ENCODE data around the gene SDK2. TPM values are rescaled to one million over a fixed set of nuclear protein-coding genes. Genes with fewer than 3 reads are reported as not detected.

SDK2 gene
- total RNA-seq, 2 donors from 2014 or later: 1.5 to 5.6 TPM

DNA sequence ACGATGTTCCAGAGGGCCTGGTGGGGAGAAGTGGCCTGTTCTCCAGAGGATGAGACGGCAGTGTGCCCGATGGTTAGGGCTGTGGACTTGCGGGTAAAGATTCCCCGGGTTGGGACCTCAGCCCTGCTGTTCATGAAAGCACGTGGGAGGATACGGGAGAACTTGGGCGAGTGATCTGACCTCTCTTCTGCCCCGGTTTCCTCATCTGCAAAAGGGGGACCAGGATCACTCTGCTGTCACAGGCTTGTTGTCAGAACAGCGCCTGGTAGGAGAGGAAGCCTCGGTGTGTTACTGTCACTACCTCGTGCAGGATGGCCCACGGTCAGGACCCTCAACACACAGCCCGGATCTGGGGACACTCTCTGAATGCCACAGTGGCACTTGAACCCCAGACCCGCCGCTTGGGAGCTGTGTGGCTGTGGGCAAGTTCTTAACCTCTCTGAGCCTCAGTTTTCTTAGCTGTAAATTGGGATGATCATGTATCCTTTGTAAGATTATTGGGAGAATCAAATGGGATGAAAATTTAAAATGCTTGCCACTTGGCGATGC, 246.9 kb downstream of the SDK2 start:
- Histone ChIP-seq H3K36me3 (no peaks in the 10 kb centered on the region), H3K27ac (no peak overlapping the region), H3K27me3 (no peaks in the 10 kb centered on the region), H3K4me3 (no peak overlapping the region), H3K4me1 (no peaks in the 10 kb centered on the region), H3K9me3 (no peaks in the 10 kb centered on the region)
- TF ChIP-seq, protein P1, sequence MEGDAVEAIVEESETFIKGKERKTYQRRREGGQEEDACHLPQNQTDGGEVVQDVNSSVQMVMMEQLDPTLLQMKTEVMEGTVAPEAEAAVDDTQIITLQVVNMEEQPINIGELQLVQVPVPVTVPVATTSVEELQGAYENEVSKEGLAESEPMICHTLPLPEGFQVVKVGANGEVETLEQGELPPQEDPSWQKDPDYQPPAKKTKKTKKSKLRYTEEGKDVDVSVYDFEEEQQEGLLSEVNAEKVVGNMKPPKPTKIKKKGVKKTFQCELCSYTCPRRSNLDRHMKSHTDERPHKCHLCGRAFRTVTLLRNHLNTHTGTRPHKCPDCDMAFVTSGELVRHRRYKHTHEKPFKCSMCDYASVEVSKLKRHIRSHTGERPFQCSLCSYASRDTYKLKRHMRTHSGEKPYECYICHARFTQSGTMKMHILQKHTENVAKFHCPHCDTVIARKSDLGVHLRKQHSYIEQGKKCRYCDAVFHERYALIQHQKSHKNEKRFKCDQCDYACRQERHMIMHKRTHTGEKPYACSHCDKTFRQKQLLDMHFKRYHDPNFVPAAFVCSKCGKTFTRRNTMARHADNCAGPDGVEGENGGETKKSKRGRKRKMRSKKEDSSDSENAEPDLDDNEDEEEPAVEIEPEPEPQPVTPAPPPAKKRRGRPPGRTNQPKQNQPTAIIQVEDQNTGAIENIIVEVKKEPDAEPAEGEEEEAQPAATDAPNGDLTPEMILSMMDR (IDR thresholded peaks at IDR 0.05): no peak
- no peak for DNase-seq (ENCODE audit: low spot score)

DNA sequence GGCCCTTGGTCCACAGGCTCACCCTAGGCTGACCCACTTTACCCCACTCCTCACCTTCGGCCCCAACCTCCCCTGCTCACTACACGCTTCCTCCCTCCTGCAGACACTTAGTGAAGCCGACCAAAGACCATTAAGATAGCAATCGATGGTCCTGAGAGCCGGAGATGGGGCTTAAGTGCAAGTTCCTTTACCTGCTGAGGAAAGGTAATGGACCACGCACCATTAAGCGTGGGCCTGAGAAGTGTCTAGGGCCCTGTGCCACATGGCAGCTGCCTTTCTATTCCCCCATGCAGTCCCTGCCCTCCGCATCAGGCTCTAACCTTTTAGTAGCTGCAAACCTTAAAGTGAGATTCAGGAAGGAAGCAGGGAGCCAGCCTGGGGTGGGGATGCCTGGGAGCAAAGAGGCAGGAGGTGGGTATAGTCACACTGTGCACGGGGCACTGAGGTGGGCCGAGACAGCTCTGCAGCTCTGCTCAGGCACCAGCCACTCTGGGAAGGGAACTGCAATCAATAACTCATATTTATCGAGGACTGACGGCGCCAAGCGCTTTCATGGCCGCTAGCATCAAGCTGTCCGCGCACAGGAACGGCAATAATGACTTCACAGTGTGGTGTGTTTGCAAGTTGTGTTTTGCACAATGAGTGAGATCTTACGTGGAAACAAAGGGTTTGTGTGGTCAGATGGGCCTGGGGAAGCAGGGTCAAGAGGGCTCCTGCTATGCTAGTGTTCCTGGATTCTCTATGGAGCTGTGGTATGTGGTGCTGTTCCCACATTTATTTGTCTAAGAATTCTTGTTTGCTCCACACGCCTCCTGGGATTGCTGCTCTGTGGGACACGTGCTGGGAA, 247.6 kb downstream of the SDK2 start:
- Histone ChIP-seq H3K4me1 (no peaks in the 10 kb centered on the region), H3K4me3 (no peak overlapping the region), H3K27ac (no peak overlapping the region), H3K9me3 (no peaks in the 10 kb centered on the region), H3K27me3 (no peaks in the 10 kb centered on the region), H3K36me3 (no peaks in the 10 kb centered on the region)
- TF ChIP-seq, protein P1 (IDR thresholded peaks at IDR 0.05): no peak
- no peak for DNase-seq (ENCODE audit: low spot score)

DNA sequence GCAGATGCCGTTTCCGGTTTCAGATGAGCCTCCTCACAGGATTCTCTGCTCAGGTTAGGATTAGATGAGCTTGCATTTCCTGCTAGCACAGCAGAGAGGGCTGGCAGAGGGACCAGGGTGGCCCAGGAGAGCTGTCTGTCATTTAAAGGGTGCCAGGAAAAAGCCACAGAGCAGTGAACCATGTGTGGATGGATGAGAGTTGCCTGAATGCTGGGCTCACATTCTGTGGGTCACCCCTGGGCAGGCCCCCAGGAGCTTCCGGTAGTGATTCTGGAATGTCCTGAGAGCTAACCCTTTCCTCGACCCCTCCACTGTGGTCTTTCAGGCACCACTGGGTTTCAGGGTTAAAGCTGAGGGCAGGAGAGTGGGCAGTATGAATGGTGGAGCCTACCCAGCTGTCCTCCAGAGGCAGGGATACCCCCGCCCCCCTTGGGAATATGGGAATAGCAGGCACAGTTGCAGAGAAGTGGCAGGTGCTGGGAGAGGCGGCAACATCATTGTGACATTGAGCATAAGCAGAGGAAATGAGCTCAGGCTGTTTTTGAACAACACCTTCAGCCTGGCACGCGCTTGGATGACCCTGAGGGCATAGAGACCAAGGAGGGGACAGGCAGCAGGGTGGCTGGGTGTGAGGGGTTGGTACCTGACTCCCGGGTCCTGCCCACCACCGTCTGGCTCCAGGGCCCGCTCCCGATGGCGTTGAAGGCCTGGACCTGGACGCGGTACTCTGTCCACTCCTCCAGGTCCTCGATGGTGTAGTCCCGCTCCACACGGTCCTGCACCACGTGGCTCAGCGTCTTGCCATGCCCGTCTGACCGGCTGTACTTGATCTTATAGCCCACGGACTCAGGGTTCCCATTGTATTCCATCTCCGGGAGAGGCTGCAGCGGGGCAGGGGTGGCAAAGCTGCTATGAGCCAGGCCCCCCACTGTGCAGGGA, 249.5 kb downstream of the SDK2 start:
- Histone ChIP-seq H3K4me1 (no peaks in the 10 kb centered on the region), H3K9me3 (no peaks in the 10 kb centered on the region), H3K27ac (no peak overlapping the region), H3K27me3 (no peaks in the 10 kb centered on the region), H3K4me3 (no peak overlapping the region), H3K36me3 (no peaks in the 10 kb centered on the region)
- DNase-seq (ENCODE audit: low spot score): no peak
- TF ChIP-seq, protein P1 (IDR thresholded peaks at IDR 0.05): no peak

DNA sequence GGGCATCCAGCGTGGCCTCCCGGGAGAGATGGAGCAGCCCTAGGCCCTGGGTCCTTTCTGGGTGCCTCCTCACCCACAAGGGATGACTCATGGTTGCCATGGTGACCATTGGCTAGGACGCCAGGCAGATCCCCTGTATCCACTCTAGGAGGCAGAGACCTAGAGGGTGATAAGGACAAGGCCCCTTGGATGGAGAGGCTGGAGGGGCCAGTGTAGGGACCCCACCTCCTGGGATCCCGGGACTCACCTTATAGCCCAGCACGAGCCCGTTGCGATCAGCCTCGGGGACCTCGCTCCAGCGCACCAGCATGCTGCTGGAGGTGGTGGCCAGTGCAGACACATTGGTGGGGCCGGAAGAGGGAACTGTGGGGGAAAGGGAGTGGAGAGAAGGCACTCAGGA, 250.3 kb downstream of the SDK2 start:
- no peaks in the 10 kb centered on the region for H3K9me3 ChIP-seq
- no peaks in the 10 kb centered on the region for H3K27me3 ChIP-seq
- DNase-seq (ENCODE audit: low spot score): no peak
- TF ChIP-seq, protein P1 (IDR thresholded peaks at IDR 0.05): no peak
- no peaks in the 10 kb centered on the region for H3K36me3 ChIP-seq
- no peaks in the 10 kb centered on the region for H3K4me1 ChIP-seq
- H3K4me3 ChIP-seq: no peak overlapping the region
- H3K27ac ChIP-seq: no peak overlapping the region

DNA sequence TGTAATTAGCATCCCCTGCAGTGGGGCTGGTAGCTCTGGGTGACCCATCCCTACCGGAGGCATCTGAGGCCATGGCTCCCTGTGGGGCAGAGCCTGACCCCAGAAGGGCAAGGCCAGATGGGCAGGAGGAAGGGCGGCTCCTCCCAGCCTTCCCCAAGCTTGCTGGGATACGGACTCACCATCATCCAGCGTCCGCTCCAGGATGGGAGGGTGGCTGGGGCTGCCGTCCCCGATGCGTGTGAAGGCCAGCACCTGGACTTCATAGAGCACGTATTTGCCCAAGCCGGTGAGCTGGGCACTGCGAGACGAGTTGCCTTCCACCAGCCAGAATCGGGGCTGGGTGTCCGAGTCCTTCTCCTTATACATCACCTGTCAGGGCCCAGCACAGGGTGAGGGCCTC, 250.9 kb downstream of the SDK2 start:
- no peak overlapping the region for H3K27ac ChIP-seq
- no peaks in the 10 kb centered on the region for H3K9me3 ChIP-seq
- TF ChIP-seq, protein P1 (IDR thresholded peaks at IDR 0.05): no peak
- no peaks in the 10 kb centered on the region for H3K4me1 ChIP-seq
- H3K36me3 ChIP-seq: no peaks in the 10 kb centered on the region
- no peak for DNase-seq (ENCODE audit: low spot score)
- H3K27me3 ChIP-seq: no peaks in the 10 kb centered on the region
- H3K4me3 ChIP-seq: no peak overlapping the region

Data from right atrium auricular region (tissue), 2 donors.